ENCODE data around the gene RBPJL. TPM values are rescaled to one million over a fixed set of nuclear protein-coding genes. Genes with fewer than 3 reads are reported as not detected.
A peak's percentile ranks its signal among the peaks of the same experiment; 100 is the strongest.

The RBPJL gene
- total and polyA plus RNA-seq, 2 of the 13 experiments (the other 11 are each of a cell fraction or from before 2014, with no cell fraction given), result not detected

DNA sequence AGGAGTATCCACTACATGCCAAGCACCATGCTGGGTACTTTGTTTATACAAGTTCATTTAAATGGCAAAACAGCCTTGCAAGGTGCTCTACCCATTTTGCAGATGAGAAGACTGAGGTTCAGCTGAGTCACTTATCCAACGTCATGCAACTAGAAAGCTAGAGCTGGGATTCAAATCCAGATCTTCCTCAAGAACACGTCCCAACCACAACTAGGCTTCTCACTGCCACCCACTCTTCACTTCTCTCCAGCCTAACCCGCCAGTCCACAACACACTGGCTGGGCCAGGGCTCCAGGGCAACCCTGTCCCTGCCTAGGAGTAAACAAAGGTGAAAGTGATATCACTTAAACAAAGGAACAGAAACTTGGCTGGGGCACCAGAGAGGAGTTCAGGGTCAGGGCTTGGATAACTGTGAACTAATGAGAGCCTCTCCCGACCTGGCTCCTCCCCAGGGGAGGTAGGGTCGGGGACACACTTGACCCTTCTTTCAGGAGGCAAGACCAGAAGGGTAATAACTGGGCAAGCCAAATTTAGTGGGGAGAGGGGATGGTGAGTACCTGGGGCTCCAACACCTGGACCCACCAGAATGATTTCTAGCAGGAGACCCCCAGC is 33.7 kb downstream of the RBPJL start (continued):
- peak; percentile 29; the same call in 1 of the 2 replicates for TF ChIP-seq TRAFD1 (CRISPR knock-in tag; IDR thresholded peaks at IDR 0.05; ENCODE audit: borderline replicate concordance)
- TF ChIP-seq KLF9 (CRISPR knock-in tag; IDR thresholded peaks at IDR 0.05; ENCODE audit: low read depth), result no peak
- no peak for TF ChIP-seq ZBTB10 (CRISPR knock-in tag; IDR thresholded peaks at IDR 0.05; ENCODE audit: borderline replicate concordance)
- TF ChIP-seq ZNF558 (CRISPR knock-in tag; IDR thresholded peaks at IDR 0.05; ENCODE audit: borderline replicate concordance), result no peak
- TF ChIP-seq ZSCAN21 (CRISPR knock-in tag; IDR thresholded peaks at IDR 0.05; ENCODE audit: borderline replicate concordance), result peak; percentile 57; the same call in 1 of the 2 replicates
- TF ChIP-seq ZNF839 (CRISPR knock-in tag; IDR thresholded peaks at IDR 0.05; ENCODE audit: borderline replicate concordance), result no peak
- TF ChIP-seq BCL6 (CRISPR knock-in tag; IDR thresholded peaks at IDR 0.05), result peak; percentile 87
- no peak for TF ChIP-seq REL (CRISPR knock-in tag; conservative IDR thresholded peaks at IDR 0.05)
- no peak for TF ChIP-seq SMC3 (IDR thresholded peaks at IDR 0.05; ENCODE audit: low read length)
- no peak for TF ChIP-seq TEAD2 (CRISPR knock-in tag; IDR thresholded peaks at IDR 0.05)
- TF ChIP-seq RFXAP (CRISPR knock-in tag; IDR thresholded peaks at IDR 0.05; ENCODE audit: borderline replicate concordance), result peak; percentile 28; the same call in 1 of the 2 replicates
- TF ChIP-seq FOXC1 (CRISPR knock-in tag; IDR thresholded peaks at IDR 0.05; ENCODE audit: borderline replicate concordance), result no peak
- TF ChIP-seq, protein P1, sequence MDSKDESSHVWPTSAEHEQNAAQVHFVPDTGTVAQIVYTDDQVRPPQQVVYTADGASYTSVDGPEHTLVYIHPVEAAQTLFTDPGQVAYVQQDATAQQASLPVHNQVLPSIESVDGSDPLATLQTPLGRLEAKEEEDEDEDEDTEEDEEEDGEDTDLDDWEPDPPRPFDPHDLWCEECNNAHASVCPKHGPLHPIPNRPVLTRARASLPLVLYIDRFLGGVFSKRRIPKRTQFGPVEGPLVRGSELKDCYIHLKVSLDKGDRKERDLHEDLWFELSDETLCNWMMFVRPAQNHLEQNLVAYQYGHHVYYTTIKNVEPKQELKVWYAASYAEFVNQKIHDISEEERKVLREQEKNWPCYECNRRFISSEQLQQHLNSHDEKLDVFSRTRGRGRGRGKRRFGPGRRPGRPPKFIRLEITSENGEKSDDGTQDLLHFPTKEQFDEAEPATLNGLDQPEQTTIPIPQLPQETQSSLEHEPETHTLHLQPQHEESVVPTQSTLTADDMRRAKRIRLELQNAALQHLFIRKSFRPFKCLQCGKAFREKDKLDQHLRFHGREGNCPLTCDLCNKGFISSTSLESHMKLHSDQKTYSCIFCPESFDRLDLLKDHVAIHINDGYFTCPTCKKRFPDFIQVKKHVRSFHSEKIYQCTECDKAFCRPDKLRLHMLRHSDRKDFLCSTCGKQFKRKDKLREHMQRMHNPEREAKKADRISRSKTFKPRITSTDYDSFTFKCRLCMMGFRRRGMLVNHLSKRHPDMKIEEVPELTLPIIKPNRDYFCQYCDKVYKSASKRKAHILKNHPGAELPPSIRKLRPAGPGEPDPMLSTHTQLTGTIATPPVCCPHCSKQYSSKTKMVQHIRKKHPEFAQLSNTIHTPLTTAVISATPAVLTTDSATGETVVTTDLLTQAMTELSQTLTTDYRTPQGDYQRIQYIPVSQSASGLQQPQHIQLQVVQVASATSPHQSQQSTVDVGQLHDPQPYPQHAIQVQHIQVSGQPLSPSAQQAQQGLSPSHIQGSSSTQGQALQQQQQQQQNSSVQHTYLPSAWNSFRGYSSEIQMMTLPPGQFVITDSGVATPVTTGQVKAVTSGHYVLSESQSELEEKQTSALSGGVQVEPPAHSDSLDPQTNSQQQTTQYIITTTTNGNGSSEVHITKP (CRISPR knock-in tag; IDR thresholded peaks at IDR 0.05; ENCODE audit: low read depth), result peak; percentile 52; the same call in 1 of the 2 replicates
- no peak for TF ChIP-seq DR1 (CRISPR knock-in tag; IDR thresholded peaks at IDR 0.05)
- TF ChIP-seq TP53 (CRISPR knock-in tag; conservative IDR thresholded peaks at IDR 0.05), result no peak; the same call in 1 of the 2 replicates
- TF ChIP-seq TFDP2 (CRISPR knock-in tag; IDR thresholded peaks at IDR 0.05), result no peak
- no peak for TF ChIP-seq ZNF280B (CRISPR knock-in tag; IDR thresholded peaks at IDR 0.05; ENCODE audit: borderline replicate concordance)
- TF ChIP-seq CC2D1A (CRISPR knock-in tag; IDR thresholded peaks at IDR 0.05), result no peak

Data from HepG2 (cell line).